HepG2 (cell line): Measurements from ENCODE around the gene CCDC7. TPM values are rescaled to one million over a fixed set of nuclear protein-coding genes. Genes with fewer than 3 reads are reported as not detected.
"Not testable (repeated sequence)": the region's sequence is repeated elsewhere in the genome, so short reads cannot be mapped to it uniquely, and the experiment has no call there.

Source experiments
- ATAC-seq: fragments of 200-7000 bp; cut with Tn5 transposase; 3 replicates; pipeline ENCODE4 v1.9.1; 2020; ENCODE audit warnings: mild to moderate bottlenecking, moderate library complexity
- BruUV-seq: library from RNA; stranded (reverse); fragments of 400-500 nt; replicated peaks from 2 replicates; lab custom pipeline; 2021; lab: Mats Ljungman, UMichigan
- CTCF ChIA-PET: fragments of 300-600 bp; formaldehyde crosslinking; extraction: SDS; loops from one replicate; lab custom pipeline; 2021; ENCODE audit warnings: low total read pairs, inconsistent platforms, low intra/inter-chr PET ratio; lab: Yijun Ruan, JAX
- POLR2A ChIA-PET: fragments of 350-600 bp; sonication (Branson Sonifier 250); formaldehyde crosslinking; loops from one replicate; lab custom pipeline; 2020; ENCODE audit warnings: antibody characterized with exemption, inconsistent platforms; lab: Yijun Ruan, JAX
- DNase-seq: peaks from one replicate; pipeline ENCODE4 v3.0.0-alpha.2; 2015; ENCODE audit warnings: low spot score
- FAIRE-seq: peaks from 3 replicates; lab custom pipeline; 2011; peaks lifted over from hg19 to GRCh38; lab: Jason Lieb, UNC
- H2AFZ ChIP-seq: one replicate; pipeline ENCODE4 v1.6.1; 2011; ENCODE audit warnings: low read length, inconsistent platforms
- H3K27ac ChIP-seq: fragments of 300-600 bp; 3 replicates; pipeline ENCODE4 v1.8.0; 2011; ENCODE audit warnings: mixed run types, mild to moderate bottlenecking, mixed read lengths, low read length, inconsistent platforms; ENCODE audit not compliant: insufficient read depth; ENCODE audit errors: extremely low read length
- H3K27me3 ChIP-seq, 2 experiments: fragments of 200-600 bp in 1 of 2; 2 replicates in 1 of 2; 3 replicates in 1 of 2; pipeline versions ENCODE4 v1.6.0 to v1.8.0; 2011; ENCODE audit warnings: low read length in 2 of 2, mild to moderate bottlenecking in 2 of 2, moderate library complexity in 2 of 2, inconsistent platforms in 1 of 2; ENCODE audit not compliant: insufficient read depth in 2 of 2, control insufficient read depth in 1 of 2
- H3K36me3 ChIP-seq, 2 experiments: fragments of 200-600 bp in 1 of 2; replicated peaks in 1 of 2; 2 replicates in 1 of 2; 3 replicates in 1 of 2; pipeline versions ENCODE4 v1.5.1 to v1.8.0; 2011; ENCODE audit warnings: low read length in 2 of 2, inconsistent platforms in 1 of 2; ENCODE audit not compliant: insufficient read depth in 2 of 2, control insufficient read depth in 1 of 2
- H3K4me1 ChIP-seq: 2 replicates; pipeline ENCODE4 v1.5.1; 2012; ENCODE audit warnings: low read length, inconsistent platforms; ENCODE audit not compliant: insufficient read depth
- H3K4me2 ChIP-seq: 2 replicates; pipeline ENCODE4 v1.6.0; 2011; ENCODE audit warnings: low read depth, low read length, inconsistent platforms
- H3K4me3 ChIP-seq, 3 experiments: fragments of 200-600 bp in 1 of 3; sonication (generic), shearing (Covaris generic) in 1 of 3; replicated peaks in 1 of 3; 2 replicates each; pipeline ENCODE4 v1.5.1; 2011 to 2016; ENCODE audit warnings: low read length in 3 of 3, inconsistent platforms in 2 of 3, low read depth in 2 of 3, mild to moderate bottlenecking in 2 of 3, control low read depth in 1 of 3, mixed read lengths in 1 of 3; ENCODE audit not compliant: insufficient read depth in 1 of 3
- H3K79me2 ChIP-seq: one replicate; pipeline ENCODE4 v1.6.1; 2011; ENCODE audit warnings: low read length, inconsistent platforms; ENCODE audit not compliant: insufficient read depth
- H3K9ac ChIP-seq: 2 replicates; pipeline ENCODE4 v1.6.0; 2011; ENCODE audit warnings: mild to moderate bottlenecking, low read depth, low read length, inconsistent platforms; ENCODE audit not compliant: insufficient read depth
- H3K9me3 ChIP-seq: 2 replicates; pipeline ENCODE4 v1.5.1; 2012; ENCODE audit warnings: mild to moderate bottlenecking, low read length
- H4K20me1 ChIP-seq: 2 replicates; pipeline ENCODE4 v1.6.0; 2011; ENCODE audit warnings: inconsistent platforms, mild to moderate bottlenecking, low read length, moderate library complexity; ENCODE audit not compliant: insufficient read depth
- ARID5B ChIP-seq: IDR thresholded peaks from 2 replicates; pipeline ENCODE4 v1.4.0; 2020; ENCODE audit warnings: mild to moderate bottlenecking, missing genetic modification reagents
- GZF1 ChIP-seq: sonication (generic); formaldehyde crosslinking; IDR thresholded peaks from 2 replicates; pipeline ENCODE4 v1.5.1; 2020; ENCODE audit warnings: mild to moderate bottlenecking, missing genetic modification reagents
- NPAS2 ChIP-seq: sonication (generic); formaldehyde crosslinking; IDR thresholded peaks from 2 replicates; pipeline ENCODE4 v1.8.0; 2022; ENCODE audit warnings: mild to moderate bottlenecking, missing genetic modification reagents, borderline replicate concordance
- SALL1 ChIP-seq: sonication (generic); formaldehyde crosslinking; IDR thresholded peaks from 2 replicates; pipeline ENCODE4 v1.8.0; 2022; ENCODE audit warnings: mild to moderate bottlenecking, missing genetic modification reagents
- TEAD3 ChIP-seq: optimal IDR thresholded peaks from 2 replicates; pipeline ENCODE3; 2016; ENCODE audit warnings: borderline replicate concordance
- TFDP1 ChIP-seq: IDR thresholded peaks from 2 replicates; pipeline ENCODE4 v1.6.1; 2016; ENCODE audit warnings: missing compliant biosample characterization, missing genetic modification reagents, borderline replicate concordance
- ZKSCAN8 ChIP-seq: IDR thresholded peaks from 2 replicates; pipeline ENCODE4 v1.6.1; 2016; ENCODE audit warnings: borderline replicate concordance, missing genetic modification reagents, missing compliant biosample characterization
- WGBS: methylation state at CpG from one replicate; pipeline ENCODE4 v1.1.6; 2017; ENCODE audit warnings: low lambda C conversion rate; 5-methylcytosine and 5-hydroxymethylcytosine counted together
- in situ Hi-C: cut with HindIII; loops from 2 replicates; pipeline ENCODE4 v1.10.0; 2017; ENCODE audit warnings: low pct_unique_long_range_greater_than_20kb; ENCODE audit not compliant: extremely low pct_ligation_motif_present
- intact Hi-C: fragments of 100-400 bp; cut with micrococcal nuclease; formaldehyde crosslinking; loops from one replicate; pipeline ENCODE4 v1.10.0; 2022; ENCODE audit not compliant: unreplicated experiment
- polyA plus RNA-seq, 8 experiments: library from polyadenylated mRNA; depleted of rRNA in 3 of 8; stranded (reverse) in 7 of 8; unstranded in 1 of 8; fragments of >200 nt; fragmentation: Illumina TruSeq in 4 of 8; extraction: Trizol in 4 of 8; gene quantifications; 2 replicates each; pipeline versions ENCODE4 v1.2.1 to v1.2.3, GENCODE V29; 2011 to 2016; ENCODE audit warnings: low read depth in 4 of 8, missing spikeins in 1 of 8, mixed read lengths in 1 of 8; ENCODE audit not compliant: insufficient read depth in 1 of 8
- total RNA-seq, 5 experiments: library from RNA; depleted of rRNA; stranded (reverse); fragments of >200 nt; fragmentation: Illumina TruSeq; extraction: Trizol; gene quantifications; 2 replicates each; pipeline ENCODE4 v1.2.3, GENCODE V29; 2016; ENCODE audit warnings: low read depth in 1 of 5

Gene CCDC7
- total and polyA plus RNA-seq, 2 of the 13 experiments (the other 11 are each of a cell fraction or from before 2014, with no cell fraction given): 0.40 to 1.8 TPM

GRCh38 chr10:32911285-32912016, 465.5 kb downstream of the CCDC7 start:
- TF ChIP-seq ARID5B: no peak
- no peak for TF ChIP-seq NPAS2 (CRISPR knock-in tag)
- no peak for TF ChIP-seq ZKSCAN8
- TF ChIP-seq SALL1 (CRISPR knock-in tag): no peak
- no peak for TF ChIP-seq TEAD3 (CRISPR knock-in tag)
- TF ChIP-seq TFDP1: no peak
- TF ChIP-seq GZF1 (CRISPR knock-in tag): no peak
- intact Hi-C loops: no loop called here

GRCh38 chr10:32917817-32918216, 471.9 kb downstream of the CCDC7 start:
- ATAC-seq, H3K9ac ChIP-seq, in situ Hi-C loops, FAIRE-seq, H3K4me3 ChIP-seq, H2AFZ ChIP-seq, CTCF ChIA-PET, H4K20me1 ChIP-seq, H3K27me3 ChIP-seq, DNase-seq, BruUV-seq, H3K79me2 ChIP-seq, POLR2A ChIA-PET, intact Hi-C loops, H3K4me1 ChIP-seq, H3K27ac ChIP-seq, H3K4me2 ChIP-seq, H3K9me3 ChIP-seq: not testable (repeated sequence)
- 89% methylated on average over 5 of the region's 5 CpGs for WGBS
- peaks cover 6 to 38% of the 10 kb centered on the region in 2 experiments for H3K36me3 ChIP-seq

More at GRCh38 chr10:32911285-32912016, 465.5 kb downstream of the CCDC7 start:
- Histone ChIP-seq H3K4me3 (no peak overlapping the region), H4K20me1 (no peaks in the 10 kb centered on the region), H3K9me3 (no peaks in the 10 kb centered on the region), H3K9ac (no peak overlapping the region), H3K79me2 (no peaks in the 10 kb centered on the region), H3K4me1 (peaks cover 7% of the 10 kb centered on the region; the same call in 1 of the 2 replicates), H2AFZ (no peak overlapping the region), H3K4me2 (no peak overlapping the region), H3K27me3 (no peaks in the 10 kb centered on the region), H3K36me3 (peaks cover 9 to 38% of the 10 kb centered on the region in 2 experiments), H3K27ac (no peak overlapping the region)
- no TSS peak for BruUV-seq
- CTCF ChIA-PET: no interaction called here
- in situ Hi-C loops: no loop called here
- POLR2A ChIA-PET: no interaction called here
- DNase-seq: no peak
- ATAC-seq: no peak
- no peak for FAIRE-seq
- 96% methylated on average over 11 of the region's 11 CpGs for WGBS
